Measurements from ENCODE around the gene BIRC2. TPM values are rescaled to one million over a fixed set of nuclear protein-coding genes. Genes with fewer than 3 reads are reported as not detected.
A peak's percentile ranks its signal among the peaks of the same experiment; 100 is the strongest.

Gene BIRC2
- total RNA-seq, 1 experiment from 2014 or later = 32.6 TPM

DNA sequence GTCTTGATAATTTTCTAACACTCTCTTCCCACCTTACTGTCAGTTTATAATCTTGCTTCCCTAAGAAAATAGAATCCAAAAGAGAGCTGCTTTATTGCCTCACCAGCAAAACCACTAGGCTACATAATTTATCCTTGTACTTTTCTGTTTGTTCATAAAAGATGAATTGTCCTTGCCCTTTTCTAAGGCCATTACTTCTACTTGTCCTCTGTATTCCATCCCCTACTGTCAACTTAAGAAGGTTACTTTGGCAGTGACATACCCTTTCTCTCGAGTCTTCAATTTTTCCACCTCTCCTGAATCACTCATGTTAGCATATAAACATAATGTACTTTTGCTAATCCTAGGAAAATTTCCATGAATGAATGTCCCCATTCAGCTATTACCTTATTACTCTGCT is 18.0 kb downstream of the BIRC2 start:
- Histone ChIP-seq H3K9me3 (ENCODE audit: control insufficient read depth in 1 of 2, insufficient read depth in 1 of 2, low read depth in 1 of 2, low read length in 2 of 2) (no peaks in the 10 kb centered on the region), H3K9me2 (ENCODE audit: insufficient read depth) (no peaks in the 10 kb centered on the region), H3K27ac (ENCODE audit: low read depth, low read length) (no peak overlapping the region), H3K4me1 (ENCODE audit: control insufficient read depth in 1 of 2, insufficient read depth in 2 of 2, low read length in 2 of 2) (no peaks in the 10 kb centered on the region), H3K79me2 (ENCODE audit: insufficient read depth, low read length) (peaks cover 12% of the 10 kb centered on the region; the same call in 1 of the 2 replicates), H3K9ac (ENCODE audit: low read length) (no peak overlapping the region), H3K27me3 (ENCODE audit: insufficient read depth, low read length) (no peaks in the 10 kb centered on the region), H2AFZ (ENCODE audit: low read depth, low read length, poor library complexity, severe bottlenecking) (no peak overlapping the region), H4K20me1 (ENCODE audit: insufficient read depth) (no peaks in the 10 kb centered on the region), H3K4me3 (replicated peaks in 1 of 2; ENCODE audit: low read depth in 1 of 2, low read length in 2 of 2) (no peak overlapping the region), H3K36me3 (ENCODE audit: control insufficient read depth in 1 of 2, insufficient read depth in 2 of 2, low read length in 2 of 2) (peaks cover 20 to 33% of the 10 kb centered on the region in 2 experiments), H3K4me2 (ENCODE audit: low read length) (no peak overlapping the region)
- BruUV-seq (replicated peaks) = no TSS peak
- DNase-seq (ENCODE audit: low read depth, low spot score) (no peak), ATAC-seq (no peak)
- no peak for TF ChIP-seq EZH2phosphoT487 (IDR thresholded peaks at IDR 0.05; ENCODE audit: borderline replicate concordance)
- no peak for TF ChIP-seq CBX3 (IDR thresholded peaks at IDR 0.05; ENCODE audit: low read depth)
- no peak for TF ChIP-seq EZH2 (IDR thresholded peaks at IDR 0.05)
- no peak for TF ChIP-seq RAD21 (IDR thresholded peaks at IDR 0.05; ENCODE audit: low read depth)
- TF ChIP-seq, protein P1, sequence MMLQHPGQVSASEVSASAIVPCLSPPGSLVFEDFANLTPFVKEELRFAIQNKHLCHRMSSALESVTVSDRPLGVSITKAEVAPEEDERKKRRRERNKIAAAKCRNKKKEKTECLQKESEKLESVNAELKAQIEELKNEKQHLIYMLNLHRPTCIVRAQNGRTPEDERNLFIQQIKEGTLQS (IDR thresholded peaks at IDR 0.05) = no peak
- TF ChIP-seq SRF (IDR thresholded peaks at IDR 0.05; ENCODE audit: low read depth) = no peak
- RAD21 ChIA-PET (ENCODE audit: low non-redundant PET in 1 of 2, low total read pairs in 2 of 2, uncharacterized antibody in 2 of 2, unreplicated experiment in 2 of 2) = no interaction called here
- CTCF ChIA-PET = interaction anchor here (1.8 kb wide), 1 partner anchor 23 kb away, joined by 4 read pairs; no protein-coding TSS in a partner anchor
- POLR2A ChIA-PET = no interaction called here
- intact Hi-C loops (cut with micrococcal nuclease) = loop anchor here (5.0 kb wide), 1 partner anchor 247 kb away; no protein-coding TSS in a partner anchor

DNA sequence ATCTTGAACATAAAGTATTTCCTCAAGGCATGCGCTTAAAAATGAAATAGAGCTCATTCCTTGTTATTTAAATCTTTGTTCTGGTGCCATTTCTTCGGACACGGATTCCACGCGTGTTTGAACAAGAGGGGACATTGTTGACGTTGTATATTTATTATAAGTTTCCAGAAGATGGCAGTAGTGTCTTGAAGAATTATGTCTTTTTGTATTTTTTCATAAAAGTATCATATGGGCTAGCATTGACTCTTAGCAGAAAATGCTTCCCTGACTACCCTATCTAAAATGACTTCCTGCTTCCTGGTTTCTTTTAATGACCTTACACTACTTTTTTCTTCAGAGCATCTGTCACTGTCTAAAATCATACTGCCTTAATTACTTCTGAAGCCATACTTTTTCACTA is 20.4 kb downstream of the BIRC2 start:
- ChIA-PET RAD21 (ENCODE audit: low non-redundant PET in 1 of 2, low total read pairs in 2 of 2, uncharacterized antibody in 2 of 2, unreplicated experiment in 2 of 2) (interaction anchor here in 1 of 2 experiments (0.6 to 0.9 kb wide), 2 partner anchors 129 to 299 kb away, joined by 3 read pairs; no protein-coding TSS in a partner anchor), POLR2A (no interaction called here), CTCF (interaction anchor here (0.7 to 1.9 kb wide), 6 partner anchors 23 to 299 kb away, joined by 3 to 20 read pairs (median 4); no protein-coding TSS in a partner anchor)
- Histone ChIP-seq H2AFZ (ENCODE audit: low read depth, low read length, poor library complexity, severe bottlenecking) (no peak overlapping the region), H3K36me3 (ENCODE audit: control insufficient read depth in 1 of 2, insufficient read depth in 2 of 2, low read length in 2 of 2) (peaks cover 20 to 25% of the 10 kb centered on the region in 2 experiments), H3K27me3 (ENCODE audit: insufficient read depth, low read length) (no peaks in the 10 kb centered on the region), H3K79me2 (ENCODE audit: insufficient read depth, low read length) (no peaks in the 10 kb centered on the region), H3K9ac (ENCODE audit: low read length) (no peak overlapping the region), H3K27ac (ENCODE audit: low read depth, low read length) (no peak overlapping the region), H3K9me2 (ENCODE audit: insufficient read depth) (no peaks in the 10 kb centered on the region), H3K4me3 (replicated peaks in 1 of 2; ENCODE audit: low read depth in 1 of 2, low read length in 2 of 2) (no peak overlapping the region), H3K9me3 (ENCODE audit: control insufficient read depth in 1 of 2, insufficient read depth in 1 of 2, low read depth in 1 of 2, low read length in 2 of 2) (no peaks in the 10 kb centered on the region), H3K4me2 (ENCODE audit: low read length) (no peak overlapping the region), H4K20me1 (ENCODE audit: insufficient read depth) (no peaks in the 10 kb centered on the region), H3K4me1 (ENCODE audit: control insufficient read depth in 1 of 2, insufficient read depth in 2 of 2, low read length in 2 of 2) (no peaks in the 10 kb centered on the region)
- intact Hi-C loops (cut with micrococcal nuclease) = loop anchor here (5.0 kb wide), 1 partner anchor 245 kb away; no protein-coding TSS in a partner anchor
- no peak for DNase-seq (ENCODE audit: low read depth, low spot score)
- BruUV-seq (replicated peaks) = no TSS peak
- peak; percentile 59; the same call in 1 of the 2 replicates for ATAC-seq
- TF ChIP-seq YY1 (IDR thresholded peaks at IDR 0.05; ENCODE audit: extremely low read depth, insufficient replicate concordance, low read depth, low read length) (no peak), EZH2phosphoT487 (IDR thresholded peaks at IDR 0.05; ENCODE audit: borderline replicate concordance) (no peak), TCF7L2 (IDR thresholded peaks at IDR 0.05; ENCODE audit: borderline replicate concordance, extremely low read depth, insufficient read depth, insufficient read length) (no peak), SRF (IDR thresholded peaks at IDR 0.05; ENCODE audit: low read depth) (no peak), CBX3 (IDR thresholded peaks at IDR 0.05; ENCODE audit: low read depth) (no peak), JUND (IDR thresholded peaks at IDR 0.05) (no peak), CEBPB (IDR thresholded peaks at IDR 0.05; ENCODE audit: low read depth) (no peak), RAD21 (IDR thresholded peaks at IDR 0.05; ENCODE audit: low read depth) (peak; percentile 48; the same call in 1 of the 2 replicates), EGR1 (IDR thresholded peaks at IDR 0.05; ENCODE audit: low read depth) (no peak)
- TF ChIP-seq, protein P2, sequence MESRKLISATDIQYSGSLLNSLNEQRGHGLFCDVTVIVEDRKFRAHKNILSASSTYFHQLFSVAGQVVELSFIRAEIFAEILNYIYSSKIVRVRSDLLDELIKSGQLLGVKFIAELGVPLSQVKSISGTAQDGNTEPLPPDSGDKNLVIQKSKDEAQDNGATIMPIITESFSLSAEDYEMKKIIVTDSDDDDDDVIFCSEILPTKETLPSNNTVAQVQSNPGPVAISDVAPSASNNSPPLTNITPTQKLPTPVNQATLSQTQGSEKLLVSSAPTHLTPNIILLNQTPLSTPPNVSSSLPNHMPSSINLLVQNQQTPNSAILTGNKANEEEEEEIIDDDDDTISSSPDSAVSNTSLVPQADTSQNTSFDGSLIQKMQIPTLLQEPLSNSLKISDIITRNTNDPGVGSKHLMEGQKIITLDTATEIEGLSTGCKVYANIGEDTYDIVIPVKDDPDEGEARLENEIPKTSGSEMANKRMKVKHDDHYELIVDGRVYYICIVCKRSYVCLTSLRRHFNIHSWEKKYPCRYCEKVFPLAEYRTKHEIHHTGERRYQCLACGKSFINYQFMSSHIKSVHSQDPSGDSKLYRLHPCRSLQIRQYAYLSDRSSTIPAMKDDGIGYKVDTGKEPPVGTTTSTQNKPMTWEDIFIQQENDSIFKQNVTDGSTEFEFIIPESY (IDR thresholded peaks at IDR 0.05; ENCODE audit: extremely low read depth, insufficient replicate concordance, low read length) = no peak
- TF ChIP-seq, protein P3, sequence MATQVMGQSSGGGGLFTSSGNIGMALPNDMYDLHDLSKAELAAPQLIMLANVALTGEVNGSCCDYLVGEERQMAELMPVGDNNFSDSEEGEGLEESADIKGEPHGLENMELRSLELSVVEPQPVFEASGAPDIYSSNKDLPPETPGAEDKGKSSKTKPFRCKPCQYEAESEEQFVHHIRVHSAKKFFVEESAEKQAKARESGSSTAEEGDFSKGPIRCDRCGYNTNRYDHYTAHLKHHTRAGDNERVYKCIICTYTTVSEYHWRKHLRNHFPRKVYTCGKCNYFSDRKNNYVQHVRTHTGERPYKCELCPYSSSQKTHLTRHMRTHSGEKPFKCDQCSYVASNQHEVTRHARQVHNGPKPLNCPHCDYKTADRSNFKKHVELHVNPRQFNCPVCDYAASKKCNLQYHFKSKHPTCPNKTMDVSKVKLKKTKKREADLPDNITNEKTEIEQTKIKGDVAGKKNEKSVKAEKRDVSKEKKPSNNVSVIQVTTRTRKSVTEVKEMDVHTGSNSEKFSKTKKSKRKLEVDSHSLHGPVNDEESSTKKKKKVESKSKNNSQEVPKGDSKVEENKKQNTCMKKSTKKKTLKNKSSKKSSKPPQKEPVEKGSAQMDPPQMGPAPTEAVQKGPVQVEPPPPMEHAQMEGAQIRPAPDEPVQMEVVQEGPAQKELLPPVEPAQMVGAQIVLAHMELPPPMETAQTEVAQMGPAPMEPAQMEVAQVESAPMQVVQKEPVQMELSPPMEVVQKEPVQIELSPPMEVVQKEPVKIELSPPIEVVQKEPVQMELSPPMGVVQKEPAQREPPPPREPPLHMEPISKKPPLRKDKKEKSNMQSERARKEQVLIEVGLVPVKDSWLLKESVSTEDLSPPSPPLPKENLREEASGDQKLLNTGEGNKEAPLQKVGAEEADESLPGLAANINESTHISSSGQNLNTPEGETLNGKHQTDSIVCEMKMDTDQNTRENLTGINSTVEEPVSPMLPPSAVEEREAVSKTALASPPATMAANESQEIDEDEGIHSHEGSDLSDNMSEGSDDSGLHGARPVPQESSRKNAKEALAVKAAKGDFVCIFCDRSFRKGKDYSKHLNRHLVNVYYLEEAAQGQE (IDR thresholded peaks at IDR 0.05; ENCODE audit: low read depth) = no peak
- TF ChIP-seq, protein P4, sequence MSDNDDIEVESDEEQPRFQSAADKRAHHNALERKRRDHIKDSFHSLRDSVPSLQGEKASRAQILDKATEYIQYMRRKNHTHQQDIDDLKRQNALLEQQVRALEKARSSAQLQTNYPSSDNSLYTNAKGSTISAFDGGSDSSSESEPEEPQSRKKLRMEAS (IDR thresholded peaks at IDR 0.05) = no peak

Data from HCT116 (cell line).